ENCODE results near the gene UBE2O.

- TF ChIP-seq CTCF (conservative IDR thresholded peaks at IDR 0.05) (no peak), ZFX (IDR thresholded peaks at IDR 0.05) (no peak)
Observed at GRCh38 chr17:76451506-76451905, 1.4 kb downstream of the UBE2O start.

Data from C4-2B (cell line).